ENCODE data around the gene PBX3. TPM values are rescaled to one million over a fixed set of nuclear protein-coding genes. Genes with fewer than 3 reads are reported as not detected.

PBX3 gene
- total and polyA plus RNA-seq, 2 of the 13 experiments (the other 11 are each of a cell fraction or from before 2014, with no cell fraction given): 6.0 to 11.2 TPM

- no peak for TF ChIP-seq ATRX (CRISPR knock-in tag; IDR thresholded peaks at IDR 0.05; ENCODE audit: borderline replicate concordance)
- peak; percentile 97 for TF ChIP-seq ZIK1 (CRISPR knock-in tag; IDR thresholded peaks at IDR 0.05; ENCODE audit: borderline replicate concordance, low read depth)
- peak; percentile 69; the same call in 1 of the 2 replicates for TF ChIP-seq HIC2 (CRISPR knock-in tag; IDR thresholded peaks at IDR 0.05; ENCODE audit: low read depth)
- no peak for TF ChIP-seq SIN3B (IDR thresholded peaks at IDR 0.05; ENCODE audit: low read length)
- peak; percentile 95 for TF ChIP-seq KLF11 (CRISPR knock-in tag; IDR thresholded peaks at IDR 0.05)
- TF ChIP-seq BCLAF1 (IDR thresholded peaks at IDR 0.05): no peak
- no peak for TF ChIP-seq MAFK (conservative IDR thresholded peaks at IDR 0.05 in 1 of 2, IDR thresholded peaks at IDR 0.05 in 1 of 2; ENCODE audit: low read length in 2 of 2)
- no peak for TF ChIP-seq ZNF652 (CRISPR knock-in tag; IDR thresholded peaks at IDR 0.05; ENCODE audit: borderline replicate concordance, low read depth)
- TF ChIP-seq ZNF205 (CRISPR knock-in tag; IDR thresholded peaks at IDR 0.05): peak; percentile 91
- TF ChIP-seq MXD1 (CRISPR knock-in tag; IDR thresholded peaks at IDR 0.05): peak; percentile 97
- peak; percentile 90 for TF ChIP-seq ZNF574 (CRISPR knock-in tag; IDR thresholded peaks at IDR 0.05)
- TF ChIP-seq SMC3 (IDR thresholded peaks at IDR 0.05; ENCODE audit: low read length): no peak
- no peak for TF ChIP-seq MBNL3 (CRISPR knock-in tag; conservative IDR thresholded peaks at IDR 0.05)
- TF ChIP-seq ZFP82 (CRISPR knock-in tag; IDR thresholded peaks at IDR 0.05; ENCODE audit: borderline replicate concordance): no peak; the same call in 1 of the 2 replicates
- peak; percentile 97 for TF ChIP-seq SP4 (CRISPR knock-in tag; IDR thresholded peaks at IDR 0.05)
- TF ChIP-seq ZBTB1 (CRISPR knock-in tag; IDR thresholded peaks at IDR 0.05; ENCODE audit: borderline replicate concordance): no peak
- peak; percentile 86 for TF ChIP-seq GABPB1 (CRISPR knock-in tag; IDR thresholded peaks at IDR 0.05)
- TF ChIP-seq ZNF614 (CRISPR knock-in tag; IDR thresholded peaks at IDR 0.05; ENCODE audit: borderline replicate concordance): peak; percentile 69; the same call in 1 of the 2 replicates
- peak; percentile 93 for TF ChIP-seq ZNF792 (CRISPR knock-in tag; IDR thresholded peaks at IDR 0.05)
- 0 out of 2 replicates have a peak, but pooled peaks have one; percentile 87 for TF ChIP-seq ZNF451 (CRISPR knock-in tag; IDR thresholded peaks at IDR 0.05)
- TF ChIP-seq ZNF724P (CRISPR knock-in tag; IDR thresholded peaks at IDR 0.05; ENCODE audit: borderline replicate concordance): peak; percentile 99
- peak; percentile 92 for TF ChIP-seq CREB3 (CRISPR knock-in tag; IDR thresholded peaks at IDR 0.05)
Observed at GRCh38 chr9:125746017-125746773, 978 bp upstream of the PBX3 start (continued).

All from HepG2 (cell line).